KOPT-K1 (cell line): Measurements from ENCODE around the gene EEA1.

Source experiments
- H3K27ac ChIP-seq: fragments of 200-600 bp; sonication (generic); 2 replicates; pipeline ENCODE4 v1.5.1; 2016; ENCODE audit warnings: antibody characterized with exemption, mild to moderate bottlenecking, low read depth, low read length; ENCODE audit not compliant: poor library complexity, severe bottlenecking
- H3K36me3 ChIP-seq: fragments of 200-600 bp; sonication (generic); 2 replicates; pipeline ENCODE4 v1.5.1; 2017; ENCODE audit warnings: antibody characterized with exemption, mild to moderate bottlenecking, low read length, moderate library complexity; ENCODE audit not compliant: insufficient read depth
- H3K9me3 ChIP-seq: fragments of 200-600 bp; sonication (generic); 2 replicates; pipeline ENCODE4 v1.5.1; 2017; ENCODE audit warnings: antibody characterized with exemption, low read length, mild to moderate bottlenecking; ENCODE audit not compliant: insufficient read depth, poor library complexity, severe bottlenecking

EEA1 gene

DNA sequence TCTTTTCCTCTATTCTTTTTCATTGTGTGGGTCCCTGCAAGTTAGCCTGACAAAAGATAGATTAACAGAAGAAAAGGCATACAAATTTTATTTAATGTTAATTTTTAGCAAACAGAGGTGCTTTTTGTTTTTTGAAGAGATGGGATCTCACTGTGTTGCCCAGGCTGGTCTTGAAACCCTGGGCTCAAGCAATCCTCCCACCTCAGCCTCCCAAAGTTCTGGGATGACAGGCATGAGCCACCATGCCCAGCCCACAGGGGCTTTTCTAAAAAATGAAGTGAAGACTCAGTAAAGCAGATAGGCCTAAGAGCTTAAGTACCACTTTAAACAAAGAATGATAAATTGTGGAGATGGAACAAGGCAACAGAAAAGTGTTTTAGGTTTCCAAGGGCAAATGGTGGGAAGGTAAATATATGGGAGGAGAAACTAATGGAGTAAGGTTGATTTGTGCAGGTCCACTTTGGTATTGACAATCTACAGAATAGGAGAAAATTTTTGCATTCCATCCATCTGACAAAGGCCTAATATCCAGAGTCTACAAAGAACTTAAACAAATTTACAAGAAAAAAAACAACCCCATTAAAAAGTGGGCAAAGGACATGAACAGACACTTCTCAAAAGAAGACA is 18.6 kb upstream of the EEA1 start:
- H3K36me3 ChIP-seq = no peaks in the 10 kb centered on the region
- peaks cover 7% of the 10 kb centered on the region for H3K9me3 ChIP-seq
- H3K27ac ChIP-seq = no peak overlapping the region

DNA sequence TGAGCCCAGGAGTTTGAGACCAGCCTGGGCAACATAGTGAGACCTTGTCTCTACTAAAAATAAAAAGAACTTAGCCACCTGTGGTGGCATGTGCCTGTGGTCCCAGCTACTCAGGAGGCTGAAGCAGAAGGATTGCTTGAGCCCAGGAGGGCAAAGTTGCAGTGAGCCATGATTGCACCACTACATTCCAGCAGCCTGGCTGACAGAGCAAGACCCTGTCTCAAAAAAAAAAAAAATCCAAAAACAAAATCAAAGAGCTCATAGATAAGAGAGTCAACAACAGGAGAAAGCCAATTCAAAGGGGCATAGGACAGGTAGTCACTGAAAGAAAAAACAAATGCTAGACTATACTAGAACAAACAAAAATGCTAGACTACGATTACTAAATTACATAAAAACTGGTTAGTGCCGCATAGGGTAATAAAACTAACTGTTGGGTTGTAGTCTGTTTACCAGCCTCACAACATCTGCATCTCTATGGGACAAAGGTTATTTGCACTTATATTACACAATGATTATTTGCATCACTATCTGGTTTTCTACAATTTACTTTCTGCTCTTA is 16.6 kb upstream of the EEA1 start:
- peaks cover 13% of the 10 kb centered on the region for H3K9me3 ChIP-seq
- H3K27ac ChIP-seq = no peak overlapping the region
- no peaks in the 10 kb centered on the region for H3K36me3 ChIP-seq

DNA sequence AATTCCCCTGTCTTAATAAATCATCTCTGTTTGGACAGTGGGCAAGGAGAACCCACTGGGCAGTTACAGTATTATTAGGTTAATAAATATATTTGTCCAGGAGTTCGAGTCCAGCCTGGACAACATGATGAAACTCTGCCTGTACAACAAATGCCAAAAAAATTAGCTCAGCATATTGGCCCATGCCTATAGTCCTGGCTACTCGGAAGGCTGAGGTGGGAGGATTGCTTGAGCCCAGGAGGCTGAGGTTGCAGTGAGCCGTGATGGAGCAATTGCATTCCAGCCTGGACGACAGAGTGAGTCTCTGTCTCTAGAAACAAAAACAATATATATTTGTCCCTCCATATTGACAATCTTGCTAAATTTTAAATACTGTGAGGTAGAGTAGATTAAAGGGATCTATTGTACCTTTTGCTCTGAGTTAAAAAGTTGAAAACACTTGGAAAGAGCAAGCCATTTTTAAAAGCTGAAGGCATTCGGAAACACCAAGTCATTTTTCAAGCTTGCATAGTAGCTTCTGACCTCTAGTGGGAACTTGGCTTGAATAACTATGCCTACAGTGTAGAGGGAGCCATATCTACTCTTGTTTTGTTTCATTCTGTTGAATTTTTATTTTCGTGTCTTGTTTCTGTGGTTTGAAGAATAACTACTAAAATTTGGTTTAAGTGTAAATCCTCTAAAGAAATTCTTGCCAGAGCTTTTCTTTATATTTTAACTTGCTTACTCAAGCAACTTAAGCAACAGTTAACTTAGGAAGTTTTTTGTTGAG is 14.6 kb upstream of the EEA1 start:
- Histone ChIP-seq H3K36me3 (no peaks in the 10 kb centered on the region), H3K9me3 (peaks cover 10% of the 10 kb centered on the region), H3K27ac (no peak overlapping the region)

DNA sequence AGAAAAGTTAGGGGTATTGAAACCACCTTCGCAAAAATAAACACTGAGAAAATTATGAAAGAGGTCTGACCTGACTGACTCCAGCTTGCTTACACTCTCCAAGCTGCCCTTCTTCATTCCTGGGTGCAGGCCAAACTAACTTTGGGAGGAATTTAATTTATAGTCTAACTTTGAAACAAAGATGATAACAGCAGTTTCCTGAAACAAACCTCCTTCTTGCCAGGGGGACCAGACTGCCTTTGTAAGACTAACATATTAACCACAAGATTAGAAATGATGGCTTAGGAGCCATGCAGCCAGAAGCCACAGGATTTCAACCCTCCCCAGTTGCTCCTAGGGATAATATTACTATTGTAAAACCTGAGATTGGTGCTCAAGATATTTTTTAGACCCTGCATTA is 13.8 kb upstream of the EEA1 start:
- H3K27ac ChIP-seq = no peak overlapping the region
- H3K36me3 ChIP-seq = no peaks in the 10 kb centered on the region
- peaks cover 8% of the 10 kb centered on the region for H3K9me3 ChIP-seq

DNA sequence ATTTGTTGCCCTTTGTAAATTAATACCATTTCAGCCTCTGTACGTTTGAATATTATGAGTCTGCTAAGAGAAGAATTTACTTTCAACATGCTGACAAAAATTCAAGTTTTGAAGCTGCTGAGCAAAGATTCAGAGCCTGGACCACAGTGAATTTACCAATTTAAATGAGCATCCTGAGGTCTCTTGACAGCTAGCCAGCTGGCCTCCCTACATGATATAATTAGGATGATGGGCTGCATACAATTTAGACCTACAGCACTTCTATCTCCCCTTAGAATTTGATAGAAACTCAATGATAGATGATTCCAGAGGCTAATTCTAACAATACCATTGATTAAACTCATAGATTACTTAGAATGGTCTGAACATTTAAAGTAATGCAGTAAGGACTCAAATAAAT is 10.0 kb upstream of the EEA1 start:
- no peaks in the 10 kb centered on the region for H3K36me3 ChIP-seq
- H3K27ac ChIP-seq = no peak overlapping the region
- peaks cover 8% of the 10 kb centered on the region for H3K9me3 ChIP-seq

DNA sequence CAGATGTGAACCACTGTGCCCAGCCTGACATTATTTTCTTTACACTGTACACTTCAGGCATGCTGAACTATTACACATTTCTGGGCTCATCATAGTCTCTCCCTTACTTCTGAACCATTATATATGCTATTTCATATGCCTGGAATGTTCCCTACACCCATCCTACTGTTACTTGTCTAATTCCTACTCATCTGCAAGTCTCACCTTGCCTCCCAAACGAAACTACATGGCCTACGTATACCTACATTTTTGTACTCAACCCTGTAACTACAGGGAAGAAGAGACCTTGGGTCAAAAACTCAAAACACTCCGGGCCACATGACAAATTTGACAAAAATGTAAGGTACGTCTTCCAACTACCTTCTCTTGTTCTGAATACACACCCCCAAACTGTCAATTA is 9.5 kb upstream of the EEA1 start:
- Histone ChIP-seq H3K27ac (no peak overlapping the region), H3K9me3 (peaks cover 8% of the 10 kb centered on the region), H3K36me3 (no peaks in the 10 kb centered on the region)

DNA sequence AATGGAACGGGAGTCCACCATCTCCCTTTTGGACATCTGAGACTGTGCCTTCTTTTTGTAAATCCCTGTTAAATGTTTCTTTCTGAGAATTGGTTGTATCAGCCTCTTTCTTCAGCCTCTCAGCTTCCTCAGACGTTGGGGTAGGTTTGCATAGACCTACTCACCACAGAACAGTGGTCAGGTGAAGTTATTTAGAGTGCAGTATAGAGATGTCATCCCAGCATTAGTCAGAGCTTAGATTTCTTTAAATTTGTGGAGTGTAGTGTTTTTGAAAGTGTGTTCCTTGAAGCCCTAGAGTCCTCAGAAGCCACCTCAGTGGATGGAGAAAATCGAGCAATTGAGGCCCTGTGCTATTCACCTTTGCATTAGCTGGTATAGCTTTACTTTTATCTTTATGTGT is 8.9 kb upstream of the EEA1 start:
- no peak overlapping the region for H3K27ac ChIP-seq
- H3K36me3 ChIP-seq = no peaks in the 10 kb centered on the region
- peaks cover 8% of the 10 kb centered on the region for H3K9me3 ChIP-seq

DNA sequence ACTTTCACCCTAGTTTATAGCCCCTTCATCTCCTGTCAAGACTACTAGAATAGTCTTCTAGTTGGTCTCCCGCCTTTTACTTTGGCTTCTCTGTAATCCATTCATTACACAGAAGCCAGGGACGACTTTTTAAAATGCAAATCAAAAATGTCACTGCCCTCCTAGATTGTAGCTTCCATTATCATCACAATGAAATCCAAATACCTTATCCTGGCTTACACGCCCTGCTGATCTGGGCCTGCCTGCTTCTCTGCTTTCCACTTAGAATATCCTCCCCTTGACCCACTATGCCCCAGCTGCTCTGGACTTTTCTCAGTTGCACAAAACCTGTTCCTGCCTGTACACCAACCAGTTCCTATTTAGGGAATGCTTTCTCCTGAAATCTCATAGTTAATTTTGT is 4.5 kb upstream of the EEA1 start:
- no peaks in the 10 kb centered on the region for H3K9me3 ChIP-seq
- H3K36me3 ChIP-seq = no peaks in the 10 kb centered on the region
- no peak overlapping the region for H3K27ac ChIP-seq

DNA sequence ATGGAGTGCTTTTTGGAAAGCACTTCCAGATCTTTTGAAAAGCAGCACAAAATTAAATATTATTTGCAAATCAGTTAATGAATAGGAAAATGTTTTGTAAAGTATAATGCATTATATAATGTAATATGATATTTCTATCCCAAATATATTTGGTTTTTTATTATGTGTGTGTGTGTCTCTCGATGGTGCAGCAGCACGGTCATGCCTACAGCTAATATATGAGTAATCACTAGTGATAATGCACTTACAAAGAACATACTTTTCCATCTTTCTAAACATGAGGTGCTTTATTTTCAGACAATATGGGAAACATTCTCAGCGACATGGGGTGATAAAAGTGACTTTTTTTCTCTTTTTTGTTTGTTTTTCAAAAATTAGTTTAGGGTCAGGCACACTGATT is 1.3 kb upstream of the EEA1 start:
- no peak overlapping the region for H3K27ac ChIP-seq
- no peaks in the 10 kb centered on the region for H3K36me3 ChIP-seq
- H3K9me3 ChIP-seq = no peaks in the 10 kb centered on the region

DNA sequence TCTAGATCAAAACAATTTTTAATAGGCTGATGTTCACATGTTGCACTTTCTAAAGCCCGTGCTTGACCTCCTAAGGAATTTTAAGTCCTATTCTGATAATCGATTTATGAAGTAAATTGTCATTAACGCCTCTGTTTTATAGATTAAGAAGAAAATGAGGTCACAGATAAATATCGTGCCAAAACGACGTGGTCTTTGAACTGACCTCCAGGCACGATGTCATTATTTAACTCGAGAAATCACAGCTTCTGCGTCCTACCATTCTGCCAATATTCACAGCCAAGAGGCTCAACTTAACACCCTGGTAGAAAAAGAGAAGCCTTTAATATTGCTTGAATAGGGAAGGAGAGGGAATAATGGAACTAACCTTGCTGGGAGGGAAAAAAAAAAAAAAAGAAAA is 888 bp upstream of the EEA1 start:
- Histone ChIP-seq H3K36me3 (no peaks in the 10 kb centered on the region), H3K27ac (peak overlapping the region; percentile 91), H3K9me3 (no peaks in the 10 kb centered on the region)

DNA sequence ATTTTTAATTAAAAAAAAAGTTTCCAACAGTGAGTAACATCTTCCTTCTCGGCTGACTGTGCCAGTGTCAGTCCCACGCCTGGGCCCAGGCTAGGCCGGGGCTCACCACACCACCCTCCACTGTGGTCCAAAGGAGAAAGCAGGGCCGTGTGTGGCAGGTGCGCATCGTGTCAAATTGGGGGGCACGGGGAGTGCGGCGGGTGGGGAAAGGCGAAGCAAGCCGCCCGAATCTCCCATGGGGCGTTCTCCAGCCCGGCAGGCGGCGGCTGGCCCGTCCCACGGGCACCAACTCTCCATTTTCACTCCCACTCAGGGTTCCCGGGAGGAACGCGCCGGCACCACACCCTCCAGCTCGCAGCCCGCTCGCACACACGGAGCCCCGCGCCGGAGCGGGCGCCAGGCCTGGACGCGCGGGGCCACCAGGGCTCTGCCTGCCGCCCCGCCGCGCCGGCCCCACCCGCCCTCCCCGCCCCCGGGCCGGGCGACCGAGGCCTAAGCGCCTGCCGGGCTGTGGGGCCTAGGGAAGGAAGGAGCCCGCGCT is 604 bp downstream of the EEA1 start:
- H3K9me3 ChIP-seq = no peaks in the 10 kb centered on the region
- H3K36me3 ChIP-seq = no peaks in the 10 kb centered on the region
- peak overlapping the region; percentile 91 for H3K27ac ChIP-seq

DNA sequence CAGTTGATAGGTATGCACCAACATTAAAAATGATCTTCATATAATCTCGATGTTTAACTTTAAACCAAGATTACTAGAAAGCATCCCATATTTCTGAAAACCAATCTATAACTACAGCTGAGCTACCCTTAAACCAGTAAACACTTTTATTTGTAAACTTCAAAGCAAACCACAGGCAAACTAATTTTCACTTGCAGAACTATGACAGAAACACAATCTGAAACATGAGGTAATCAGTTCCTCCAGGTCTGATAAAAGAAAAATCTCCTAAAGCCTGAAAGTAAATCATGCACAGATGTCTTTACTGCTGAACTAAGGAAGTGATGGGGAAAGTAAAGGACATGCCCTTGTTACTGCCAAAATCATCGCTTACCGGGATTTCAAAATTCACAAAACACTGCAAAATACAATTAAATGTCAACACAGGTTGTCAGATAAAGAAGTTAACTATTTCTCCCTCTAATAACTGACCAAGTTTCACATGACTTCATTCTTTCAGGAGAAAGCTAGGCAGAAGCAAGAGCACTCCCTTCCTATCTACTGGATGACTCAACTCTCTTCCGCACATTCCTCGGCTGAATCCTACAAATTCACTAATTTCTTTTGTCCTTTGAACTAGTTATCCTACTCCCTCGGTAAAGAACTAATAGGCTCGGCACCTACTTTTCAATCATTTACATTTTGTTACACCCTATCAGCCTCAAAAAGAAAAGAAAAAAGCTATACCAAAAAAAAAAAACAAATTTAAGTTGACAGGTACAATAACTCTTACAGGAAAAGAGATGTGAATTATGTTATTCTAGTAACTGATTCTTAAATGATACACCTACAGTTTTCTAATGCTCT is 1.4 kb downstream of the EEA1 start:
- Histone ChIP-seq H3K27ac (peak overlapping the region; percentile 91), H3K9me3 (no peaks in the 10 kb centered on the region), H3K36me3 (no peaks in the 10 kb centered on the region)

DNA sequence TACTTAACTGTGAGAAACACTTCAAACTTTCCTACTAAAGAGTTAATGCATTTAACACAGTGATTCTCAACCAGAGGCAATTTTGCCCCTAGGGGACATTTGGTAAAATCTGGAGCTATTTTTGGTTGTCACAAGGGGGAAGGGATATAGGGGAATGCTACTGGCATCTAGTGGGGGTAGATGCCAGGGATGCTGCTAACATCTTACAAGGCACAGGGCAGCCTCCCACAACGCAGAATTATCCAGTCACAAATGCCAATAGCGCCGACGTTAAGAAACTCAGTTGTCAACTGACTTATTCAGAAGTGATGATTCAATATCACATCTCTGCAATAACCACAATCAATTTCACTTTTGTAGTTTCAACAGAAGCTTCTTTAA is 2.0 kb downstream of the EEA1 start:
- Histone ChIP-seq H3K27ac (no peak overlapping the region), H3K36me3 (0 out of 2 replicates have a peak, but pooled peaks cover 1% of the 10 kb centered on the region), H3K9me3 (peaks cover 5% of the 10 kb centered on the region)

DNA sequence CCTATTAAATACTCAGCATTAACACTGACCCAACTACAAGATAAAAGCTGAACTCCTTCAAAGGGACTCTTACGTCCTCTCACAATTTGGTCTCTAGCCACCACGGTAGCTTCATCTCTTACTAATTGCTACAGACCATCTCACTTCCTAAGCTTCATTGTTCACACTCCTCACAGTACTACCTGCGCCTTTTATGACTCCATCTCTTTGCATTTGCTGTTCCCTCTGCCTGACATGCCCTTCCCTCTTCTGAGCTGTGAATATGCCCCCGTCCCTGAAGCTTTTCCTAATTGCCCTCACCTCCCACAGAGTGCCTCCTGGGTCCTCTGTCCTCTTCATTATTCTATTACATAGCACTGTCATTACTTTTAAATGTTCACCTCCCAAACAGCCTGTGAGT is 2.5 kb downstream of the EEA1 start:
- H3K9me3 ChIP-seq = peaks cover 8% of the 10 kb centered on the region
- H3K27ac ChIP-seq = no peak overlapping the region
- H3K36me3 ChIP-seq = 0 out of 2 replicates have a peak, but pooled peaks cover 5% of the 10 kb centered on the region

DNA sequence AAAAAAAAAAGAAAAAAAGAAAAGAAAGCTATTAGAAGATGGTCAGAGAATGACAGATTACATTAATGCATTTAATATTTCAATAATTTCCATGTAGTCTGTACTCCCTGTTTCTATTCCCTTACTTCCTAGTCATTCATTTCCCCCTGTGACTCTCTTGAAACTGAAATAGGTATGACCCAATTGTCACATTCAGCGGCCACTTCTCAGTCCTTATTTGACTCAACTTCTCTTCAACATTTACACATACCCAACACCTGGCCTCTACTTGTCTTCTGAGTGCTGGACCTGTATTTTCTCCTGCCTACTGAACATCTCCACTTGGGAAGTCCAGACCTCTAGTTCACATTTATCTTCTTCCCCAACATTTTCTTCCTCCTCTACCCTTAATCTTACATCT is 7.2 kb downstream of the EEA1 start:
- Histone ChIP-seq H3K27ac (no peak overlapping the region), H3K9me3 (peaks cover 8% of the 10 kb centered on the region), H3K36me3 (0 out of 2 replicates have a peak, but pooled peaks cover 5% of the 10 kb centered on the region)
